Cerebellar cortex (tissue), 1 donor: ENCODE results near the gene PKIG.
A peak's percentile ranks its signal among the peaks of the same experiment; 100 is the strongest.
"Not testable (repeated sequence)": the region's sequence is repeated elsewhere in the genome, so short reads cannot be mapped to it uniquely, and the experiment has no call there.

ENCODE experiments used
- DNase-seq: peaks from one replicate; pipeline ENCODE4 v3.0.0-alpha.2; 2015; ENCODE audit warnings: low spot score

The PKIG gene

DNA sequence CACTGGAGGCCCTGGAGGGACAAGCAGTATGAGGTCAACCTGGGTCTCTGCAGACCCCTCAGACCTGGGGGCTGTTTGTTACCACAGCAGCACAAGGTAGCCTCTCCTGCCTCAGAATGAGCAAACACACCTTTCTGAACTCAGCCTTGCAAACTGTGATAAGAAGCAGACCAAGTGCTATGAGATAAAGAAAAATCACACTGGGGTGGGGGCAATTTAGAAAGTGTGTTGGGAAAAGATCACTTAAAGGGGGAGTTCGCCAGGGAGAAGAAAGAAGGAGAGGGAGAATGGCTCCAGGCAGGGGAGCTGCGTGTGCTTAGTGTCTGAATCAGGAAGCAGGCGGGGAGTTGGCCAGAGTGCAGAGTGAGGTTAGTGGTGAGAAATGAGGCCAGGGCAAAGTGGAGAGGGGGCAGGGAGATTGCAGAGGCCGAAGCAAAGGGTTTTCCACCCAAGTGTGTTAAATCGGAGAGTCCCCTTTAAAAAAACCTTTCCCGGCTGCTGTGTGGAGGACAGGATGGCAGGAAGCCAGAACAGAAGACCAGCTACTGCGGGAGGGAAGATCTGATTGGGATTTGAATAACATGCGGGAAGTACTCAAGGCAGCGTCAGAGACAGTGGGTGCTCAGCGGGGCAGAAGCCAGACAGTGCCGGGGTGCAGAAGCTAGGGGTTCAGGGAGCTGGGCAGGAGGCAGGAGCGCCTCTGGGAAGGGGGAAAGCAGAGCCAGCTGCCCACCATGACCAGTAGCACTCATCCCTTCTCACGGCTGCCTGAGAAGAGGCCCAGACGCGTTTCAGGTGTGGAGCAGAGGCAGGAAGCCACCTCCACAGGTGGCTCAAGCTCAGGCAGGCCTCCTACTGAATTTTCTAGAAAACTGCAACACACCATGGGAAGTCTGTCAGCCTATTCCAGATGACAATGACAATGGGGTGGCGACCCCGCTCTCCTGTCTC is 60.1 kb downstream of the PKIG start:
- peak; percentile 58 for DNase-seq

DNA sequence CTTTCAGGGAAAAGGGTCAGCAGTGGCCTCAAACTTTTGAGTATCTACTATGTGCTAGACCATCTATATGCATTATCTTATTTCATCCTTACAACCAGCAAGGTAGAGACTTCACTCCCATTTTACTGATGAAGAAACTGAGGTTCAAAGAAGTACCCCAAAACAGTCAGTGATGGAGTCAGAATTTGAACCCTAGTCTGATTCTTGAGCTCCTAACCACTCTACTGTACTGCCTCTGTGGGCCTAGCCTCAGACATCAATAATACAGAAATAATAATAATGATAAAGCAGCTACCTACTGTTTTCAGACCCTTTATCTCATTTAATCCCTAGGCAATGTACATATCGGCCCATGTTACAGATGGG is 60.8 kb downstream of the PKIG start:
- no peak for DNase-seq

DNA sequence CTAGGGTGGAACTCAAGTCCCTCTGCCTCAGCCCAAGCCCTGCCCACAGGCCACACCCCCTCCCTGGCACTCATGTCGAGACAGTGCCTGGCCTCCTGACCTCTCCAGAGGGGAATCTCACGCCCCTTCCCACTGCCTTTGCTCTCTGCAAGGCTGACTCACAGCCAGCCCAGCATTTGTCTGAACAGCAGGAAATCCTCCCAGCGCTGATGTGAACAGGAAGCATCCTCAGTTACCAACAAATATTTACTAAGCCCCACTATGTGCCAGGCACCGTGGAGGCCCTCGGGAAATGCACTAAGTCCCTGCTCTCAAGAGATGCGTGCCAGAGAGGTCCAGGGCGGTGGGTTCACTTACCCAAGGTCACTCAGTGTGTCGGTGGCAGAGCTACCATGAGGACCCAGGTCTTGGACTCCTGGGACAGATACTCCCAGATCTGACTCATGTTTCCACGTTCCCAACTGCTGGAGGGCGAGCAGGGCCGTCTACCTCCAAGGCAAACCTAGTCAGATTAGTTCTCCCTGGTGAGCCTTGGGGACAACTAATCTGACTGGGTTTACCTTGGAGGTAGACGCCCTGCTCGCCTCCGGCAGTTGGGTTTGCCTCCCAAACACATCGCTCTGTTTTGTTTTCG is 61.3 kb downstream of the PKIG start:
- no peak for DNase-seq

DNA sequence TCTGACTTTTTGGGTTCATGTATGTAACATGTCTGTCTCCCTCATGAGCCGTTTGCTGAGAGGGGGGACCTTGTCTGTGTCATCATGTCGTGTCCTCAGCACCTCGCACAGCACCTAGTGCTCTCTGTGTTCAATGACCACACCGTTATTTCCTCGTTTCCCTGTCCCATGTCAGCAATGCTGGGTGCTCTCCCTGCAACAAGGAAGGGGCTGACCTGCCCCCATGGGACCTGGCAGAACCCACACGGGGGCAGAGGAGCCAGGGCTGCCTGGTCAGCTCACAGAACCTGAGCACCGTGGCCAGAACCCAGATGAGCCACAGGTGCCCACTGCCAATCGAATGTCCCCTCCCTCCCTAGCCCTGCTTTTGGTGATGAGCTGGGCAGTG is 61.8 kb downstream of the PKIG start:
- DNase-seq, result no peak

DNA sequence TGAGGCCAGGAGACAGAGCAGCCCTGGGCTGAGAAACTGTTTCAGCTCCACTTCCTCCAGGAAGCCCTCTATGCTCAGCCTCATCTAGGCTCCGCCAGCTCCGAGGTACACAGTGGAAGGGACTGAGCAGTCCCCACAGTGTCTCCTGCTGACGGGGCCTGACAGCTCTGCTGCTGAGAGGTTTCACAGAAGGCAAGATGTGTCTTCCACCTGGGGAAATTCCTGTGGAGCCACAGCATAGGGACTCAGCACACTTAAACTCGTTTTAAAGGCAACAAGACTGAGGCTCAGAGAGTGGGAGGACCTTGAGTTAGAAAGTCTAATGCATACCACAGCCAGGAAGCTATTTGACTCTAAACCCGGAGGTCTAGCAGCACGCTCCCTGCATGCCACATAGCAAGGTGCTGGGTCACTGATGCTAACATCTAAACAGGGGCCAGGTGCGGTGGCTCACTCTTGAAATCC is 62.3 kb downstream of the PKIG start:
- no peak for DNase-seq

DNA sequence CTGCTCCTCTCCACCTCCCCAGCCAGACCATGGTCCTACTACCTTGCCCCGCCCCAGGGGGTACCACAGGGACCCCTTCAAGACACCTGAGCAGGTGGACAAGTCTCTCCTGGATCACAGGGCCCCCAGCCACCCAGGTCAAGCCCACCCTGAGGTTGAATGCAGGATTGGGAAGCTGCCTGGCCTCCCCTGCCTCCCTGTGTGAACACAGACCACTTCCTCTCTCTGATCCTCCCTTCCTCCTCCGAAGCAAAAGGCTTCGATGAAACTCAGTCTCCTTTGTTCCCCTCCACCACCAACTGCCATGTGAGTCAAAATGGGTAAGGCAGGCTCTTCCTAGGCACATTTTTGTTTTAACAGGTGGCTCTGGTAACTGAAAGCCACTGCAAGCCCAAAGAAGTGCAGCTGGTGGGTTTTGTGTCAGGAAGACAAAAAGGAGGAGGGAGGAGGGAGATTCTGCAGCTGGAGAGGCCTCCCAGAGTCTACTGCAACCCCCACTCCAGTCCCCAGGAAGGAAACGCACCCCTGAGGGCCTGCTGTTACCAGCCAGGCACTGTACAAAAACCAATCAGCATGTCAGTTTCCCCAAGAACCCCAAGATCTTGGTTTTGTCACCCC is 63.8 kb downstream of the PKIG start:
- no peak for DNase-seq

DNA sequence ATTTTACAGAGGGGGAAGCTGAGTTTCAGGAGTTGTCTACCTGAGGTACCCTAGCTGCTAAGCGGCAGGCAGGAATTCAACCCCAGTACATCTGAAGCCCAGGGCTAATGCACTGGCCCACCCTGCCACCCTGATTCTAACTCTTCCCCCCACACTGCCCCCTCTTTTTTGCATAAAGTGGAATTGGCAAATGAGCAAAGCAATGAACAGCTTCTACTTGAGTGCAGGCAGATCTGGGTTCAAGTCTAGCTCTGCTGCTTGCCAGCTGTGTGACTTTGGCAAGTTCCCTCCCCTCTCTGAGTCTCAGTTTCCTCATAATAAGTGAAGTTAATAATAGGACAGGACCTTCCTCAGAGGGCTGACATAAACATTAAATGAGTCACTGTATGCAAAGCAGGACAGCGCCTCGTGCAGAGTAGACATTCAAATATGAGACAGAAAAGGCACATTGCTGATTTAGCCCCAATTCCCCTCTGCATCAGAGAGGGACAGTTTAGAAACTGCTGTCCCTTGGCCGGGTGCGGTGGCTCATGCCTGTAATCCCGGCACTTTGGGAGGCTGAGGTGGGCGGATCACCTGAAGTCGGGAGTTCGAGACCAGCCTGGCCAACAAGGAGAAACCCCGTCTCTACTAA is 64.4 kb downstream of the PKIG start:
- DNase-seq, result no peak

DNA sequence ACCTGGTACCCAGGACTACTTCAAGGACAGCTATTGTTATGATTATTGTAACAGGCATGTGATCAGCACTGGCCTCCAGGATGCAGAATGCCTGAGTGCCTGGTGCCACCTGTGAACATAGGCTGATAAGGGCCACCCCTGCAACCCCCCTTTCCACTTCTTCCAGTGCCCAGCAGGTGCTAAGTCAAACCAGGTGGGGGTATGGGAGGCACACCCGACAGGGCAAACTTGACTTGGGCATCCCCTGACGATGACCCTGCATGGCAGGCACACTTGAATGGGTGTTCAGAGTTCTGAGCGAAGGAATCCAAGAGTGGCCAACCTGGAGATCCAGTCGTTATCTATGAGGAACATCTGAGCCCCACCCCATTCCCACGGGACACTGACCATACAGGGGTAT is 65.7 kb downstream of the PKIG start:
- no peak for DNase-seq

DNA sequence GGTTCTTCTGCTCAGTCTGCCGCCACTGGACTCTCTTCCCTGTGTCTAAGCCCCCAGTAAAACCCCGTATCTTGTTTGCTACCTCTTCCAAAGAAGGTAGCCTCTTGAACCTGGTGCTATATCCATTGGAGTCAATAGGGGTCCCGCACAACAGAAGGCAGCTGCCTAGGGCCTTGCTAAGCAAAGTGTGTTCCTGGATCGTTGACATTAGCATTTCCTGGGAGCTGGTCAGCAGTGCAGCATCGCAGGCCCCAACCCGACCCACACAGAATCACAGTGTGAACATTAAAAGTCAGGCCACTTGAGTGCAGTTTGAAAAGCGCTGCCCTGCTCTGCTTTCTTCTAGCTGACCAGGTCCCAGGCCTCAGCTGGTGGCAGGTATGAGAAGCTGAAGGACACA is 66.2 kb downstream of the PKIG start:
- DNase-seq, result no peak

DNA sequence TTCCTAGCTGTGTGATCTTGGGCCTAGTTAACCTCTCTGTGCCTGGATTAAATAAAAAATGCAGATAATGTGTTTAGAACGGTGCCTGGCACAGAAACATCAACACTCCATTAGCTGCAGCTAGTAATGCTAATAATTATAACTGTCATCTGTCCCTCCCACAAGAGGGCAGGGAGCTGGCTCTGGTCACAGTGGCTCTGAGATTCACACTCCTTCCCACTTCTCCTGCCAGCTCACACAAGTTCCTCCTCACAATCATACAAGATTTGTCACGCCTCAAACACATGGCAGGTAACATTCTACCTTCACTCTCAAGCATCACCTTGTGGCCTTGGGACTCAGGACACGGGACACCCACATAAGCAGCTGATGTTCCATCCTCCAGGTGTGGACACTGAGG is 66.7 kb downstream of the PKIG start:
- DNase-seq, result no peak

DNA sequence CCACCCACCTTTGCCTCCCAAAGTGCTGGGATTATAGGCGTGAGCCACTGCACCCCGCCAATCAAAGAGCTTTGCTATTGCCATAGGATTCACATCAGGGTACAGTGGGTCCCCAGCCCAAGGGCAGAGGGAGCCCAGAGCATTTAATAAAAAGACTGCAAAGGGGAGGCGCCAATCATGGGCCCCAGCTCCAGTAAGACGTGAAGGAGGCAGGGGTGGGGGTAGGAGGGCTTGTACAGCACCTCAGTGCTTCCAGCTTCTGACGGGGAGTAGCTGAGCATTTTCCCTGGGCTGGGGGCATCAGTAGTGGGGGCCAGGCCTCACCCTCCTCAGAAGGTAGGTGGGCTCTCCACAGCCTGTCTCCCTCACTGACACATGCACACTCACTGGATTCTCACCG is 67.6 kb downstream of the PKIG start:
- no peak for DNase-seq

DNA sequence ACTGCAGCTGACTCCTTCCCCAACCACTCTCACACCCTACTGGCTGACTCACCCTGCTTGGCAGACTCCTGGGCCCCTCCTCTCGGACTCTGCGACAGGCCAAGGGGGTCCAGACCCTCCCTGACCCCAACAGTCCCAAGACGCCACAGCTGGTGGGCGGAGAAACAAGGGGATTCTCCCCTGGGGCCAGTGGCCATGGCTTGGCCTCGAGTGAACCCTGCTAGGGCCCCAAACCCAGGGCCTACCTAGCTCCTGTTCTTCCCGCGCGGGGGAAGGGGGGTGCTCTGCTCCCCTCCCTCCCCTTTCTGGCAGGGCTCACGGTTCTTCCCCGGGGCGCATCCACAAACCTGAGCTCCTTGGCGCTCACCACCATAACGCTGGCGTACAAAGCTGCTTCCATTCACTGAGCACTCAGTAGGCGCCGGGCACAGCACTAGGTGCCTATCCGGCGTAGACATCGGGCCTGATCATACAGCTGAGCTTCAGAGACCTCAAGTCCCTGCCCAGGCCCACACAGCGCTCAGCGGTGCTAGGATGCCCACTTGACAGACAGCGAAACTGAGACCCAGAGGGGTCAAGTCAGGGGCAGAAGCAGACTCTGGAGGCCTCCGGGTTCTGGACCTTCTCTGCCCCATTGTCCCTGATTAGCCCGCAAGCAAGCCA is 68.5 kb downstream of the PKIG start:
- DNase-seq, result no peak

DNA sequence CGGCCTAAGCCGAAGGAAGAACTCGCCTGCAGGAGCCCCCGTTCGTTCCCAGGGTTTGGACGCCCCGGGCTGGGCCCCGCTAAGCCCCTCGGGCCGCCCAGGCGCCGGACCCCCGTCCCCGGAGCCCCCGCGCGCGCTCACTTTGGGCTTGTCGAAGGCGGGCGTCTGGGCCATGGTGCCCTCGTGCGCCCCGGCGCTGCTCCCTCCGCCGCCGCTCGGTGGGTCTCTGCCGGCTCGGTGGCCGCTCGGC is 69.0 kb downstream of the PKIG start:
- no peak for DNase-seq

DNA sequence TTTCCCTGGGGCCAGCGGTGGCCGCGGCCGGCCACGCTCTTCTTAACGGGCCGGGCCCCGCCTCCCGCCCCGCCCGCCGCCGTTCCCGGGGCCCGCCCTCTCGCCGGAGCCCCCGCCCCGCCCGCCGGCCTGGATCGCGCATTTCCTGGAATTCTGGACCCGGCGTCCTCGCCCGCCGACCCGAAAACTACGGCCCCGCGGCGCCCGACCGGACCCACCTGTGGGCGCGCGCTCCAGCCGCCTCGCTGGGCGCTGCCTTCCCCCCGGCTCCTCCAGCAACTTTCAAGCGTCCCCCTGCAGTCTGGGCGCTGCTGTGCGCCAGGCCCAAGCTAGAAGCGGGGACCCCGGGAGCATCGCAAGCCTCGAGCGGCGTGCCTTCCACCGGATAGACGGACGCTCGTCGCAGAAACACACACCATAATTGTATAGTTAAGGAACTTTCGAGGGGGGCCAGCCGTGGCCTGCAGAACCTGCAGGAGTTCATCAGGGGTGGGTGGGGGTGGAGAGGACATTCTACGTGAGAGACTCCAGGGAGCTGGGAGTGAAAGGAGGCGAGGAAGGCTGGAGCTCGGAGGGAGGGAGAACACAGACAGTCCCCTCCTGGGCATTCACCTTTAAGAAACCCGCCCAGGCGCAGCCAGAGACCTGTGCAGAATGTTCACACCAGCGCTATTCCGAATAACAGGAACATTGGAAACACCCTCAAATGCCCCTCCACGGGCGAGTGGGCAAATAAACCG is 69.5 kb downstream of the PKIG start, which contains the start of gene ADA:
Gene ADA, minus strand, starts transcription at position 16 of the 740 bp plus-strand sequence. CDS start 92 bp downstream, outside the sequence.
- DNase-seq, result peak; percentile 23

DNA sequence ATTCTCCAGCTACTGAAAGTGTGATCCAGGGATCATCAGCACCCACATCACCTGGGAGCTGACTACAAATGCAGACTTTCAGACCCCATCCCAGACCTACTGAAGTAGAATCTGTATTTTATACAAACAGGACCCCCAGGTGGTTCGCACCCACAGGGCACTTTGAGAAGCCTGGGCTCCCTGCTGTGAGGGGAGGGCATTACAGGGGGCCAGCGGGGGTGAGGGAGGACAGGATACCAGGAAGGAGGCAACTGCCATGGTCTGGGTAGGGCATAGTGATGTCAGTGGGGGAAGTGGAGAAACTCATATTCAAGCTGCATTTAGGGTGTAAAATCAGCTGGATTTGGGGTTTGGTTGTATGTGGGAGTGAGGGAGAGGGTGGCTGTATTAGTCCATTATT is 71.2 kb downstream of the PKIG start:
- DNase-seq, result no peak

DNA sequence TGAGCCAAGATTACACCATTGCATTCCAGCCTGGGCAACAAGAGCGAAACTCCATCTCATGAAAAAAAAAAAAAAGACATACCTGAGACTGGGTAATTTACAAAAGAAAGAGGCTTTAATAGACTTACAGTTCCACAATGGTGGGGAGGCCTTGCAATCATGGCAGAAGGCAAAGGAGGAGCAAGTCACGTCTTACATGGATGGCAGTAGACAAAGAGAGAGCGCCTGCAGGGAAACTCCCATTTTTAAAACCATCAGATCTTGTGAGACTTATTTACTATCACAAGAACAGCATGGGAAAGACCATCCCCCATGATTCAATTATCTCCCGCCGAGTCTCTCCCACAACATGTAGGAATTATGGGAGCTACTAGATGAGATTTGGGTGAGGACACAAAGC is 71.8 kb downstream of the PKIG start:
- not testable (repeated sequence) for DNase-seq

DNA sequence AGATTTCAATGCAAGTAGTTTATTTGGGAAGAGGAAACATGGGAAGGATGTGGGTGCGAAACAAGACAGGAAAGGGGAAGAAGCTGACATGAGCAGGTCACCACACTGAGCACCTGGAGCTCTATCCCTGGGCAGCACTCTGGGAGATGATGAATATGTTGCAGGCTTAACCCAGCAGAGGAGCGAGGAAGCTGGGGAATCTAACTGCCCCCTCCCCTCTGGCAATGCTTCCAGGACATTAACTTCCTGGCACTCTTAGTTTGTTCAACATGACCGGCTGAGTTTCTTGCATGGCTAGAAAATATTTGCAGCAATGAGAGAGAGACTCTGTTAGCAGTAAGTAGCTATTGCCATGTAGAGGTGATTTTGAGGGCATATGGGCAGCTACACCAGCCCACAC is 74.1 kb downstream of the PKIG start:
- no peak for DNase-seq

DNA sequence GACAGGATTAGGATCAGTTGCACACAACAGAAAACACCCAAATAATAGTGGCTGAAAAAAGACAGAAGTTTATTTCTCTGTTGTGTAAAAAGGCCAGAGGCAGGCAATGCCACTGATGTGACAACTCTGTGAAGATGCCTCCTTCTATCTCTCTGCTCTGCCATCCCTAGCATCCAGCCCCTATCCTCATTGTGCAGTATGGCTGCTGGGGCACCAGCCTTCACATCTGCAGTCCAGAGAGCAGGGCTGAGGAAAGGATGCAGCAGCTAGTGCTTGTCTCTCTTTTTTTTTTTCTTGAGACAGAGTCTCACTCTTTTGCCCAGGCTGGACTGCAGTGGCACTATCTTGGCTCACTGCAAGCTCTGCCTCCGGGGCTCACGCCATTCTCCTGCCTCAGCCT is 75.5 kb downstream of the PKIG start:
- no peak for DNase-seq

DNA sequence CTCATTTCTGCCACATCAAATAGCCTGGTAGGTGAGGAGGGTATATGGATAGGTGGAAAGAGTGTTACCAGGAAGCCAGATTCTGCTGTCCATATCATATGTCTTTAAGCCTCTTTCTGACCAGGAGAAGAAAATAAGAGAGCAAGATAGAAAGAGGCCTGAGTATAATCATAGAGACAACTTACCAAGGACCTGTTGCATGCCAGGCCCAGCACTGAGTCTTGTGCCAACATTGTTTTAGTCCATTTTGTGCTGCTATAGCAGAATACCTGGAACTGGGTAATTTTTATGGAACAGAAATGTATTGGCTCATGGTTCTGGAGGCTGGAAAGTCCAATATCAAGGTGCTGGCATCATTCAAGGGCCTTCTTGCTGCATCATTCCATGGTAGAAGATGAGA is 76.4 kb downstream of the PKIG start:
- DNase-seq, result no peak

DNA sequence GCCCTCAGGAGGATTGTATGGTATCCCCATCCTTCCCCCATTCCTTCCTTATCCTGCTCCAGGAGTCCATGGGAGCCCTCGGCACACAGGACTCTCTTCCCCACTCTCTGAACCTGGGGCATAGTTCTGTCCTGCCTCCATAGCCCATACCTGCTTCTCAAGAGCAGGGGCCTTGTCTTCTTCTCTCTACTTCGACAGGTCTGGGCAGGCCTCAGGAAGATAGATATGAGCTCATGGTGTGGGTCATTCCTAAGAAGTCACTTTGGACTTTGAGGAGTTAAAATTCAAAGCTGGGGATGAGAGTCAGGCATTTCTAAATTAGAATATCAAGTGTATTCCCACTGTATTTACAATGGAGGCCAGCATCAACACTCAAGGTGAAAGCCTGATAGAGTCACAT is 77.6 kb downstream of the PKIG start:
- no peak for DNase-seq

DNA sequence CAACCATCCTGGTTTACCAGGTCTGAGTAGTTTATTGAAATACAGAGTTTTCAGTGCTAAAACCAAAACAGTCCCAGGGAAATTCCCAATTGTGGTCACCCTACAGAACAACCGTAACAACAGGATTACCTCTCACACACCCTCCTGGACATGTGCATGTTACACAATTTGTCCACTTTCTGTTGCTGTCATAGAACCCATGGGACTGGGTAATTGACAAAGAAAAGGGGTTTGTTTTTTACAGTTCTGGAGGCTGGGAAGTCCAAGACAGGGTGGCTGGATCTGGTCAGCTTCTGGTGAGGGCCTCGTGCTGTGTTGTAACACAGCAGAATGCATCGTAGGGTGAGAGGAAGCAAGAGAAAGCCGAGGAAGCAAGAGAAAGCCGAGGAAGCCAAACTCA is 78.2 kb downstream of the PKIG start:
- no peak for DNase-seq

DNA sequence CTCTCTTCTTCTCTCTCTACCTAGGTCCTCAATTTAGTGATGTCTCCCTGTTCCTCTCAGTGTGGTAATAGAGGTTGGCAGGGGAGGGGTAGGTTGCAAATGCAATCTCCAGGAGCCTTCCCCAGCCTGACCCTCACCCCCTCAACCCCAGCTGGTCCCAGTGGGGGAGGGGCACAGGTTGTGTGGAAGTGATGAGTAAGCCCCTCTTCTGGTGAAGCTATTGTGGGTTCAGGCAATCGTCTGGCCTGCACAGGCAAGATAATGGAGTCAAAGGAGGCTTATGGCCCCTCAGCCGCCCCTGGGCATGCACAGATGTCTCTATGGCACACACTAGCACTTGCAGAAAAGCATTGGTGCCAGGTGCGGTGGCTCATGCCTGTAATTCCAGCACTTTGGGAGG is 79.9 kb downstream of the PKIG start:
- DNase-seq, result no peak
